ENCODE measurements around the gene MED25. TPM values are rescaled to one million over a fixed set of nuclear protein-coding genes. Genes with fewer than 3 reads are reported as not detected.

The MED25 gene
- total and polyA plus RNA-seq, 9 of the 15 experiments (the other 6 are each of a cell fraction or from before 2014, with no cell fraction given), result 4.1 to 93.9 (median 19.3) TPM

DNA sequence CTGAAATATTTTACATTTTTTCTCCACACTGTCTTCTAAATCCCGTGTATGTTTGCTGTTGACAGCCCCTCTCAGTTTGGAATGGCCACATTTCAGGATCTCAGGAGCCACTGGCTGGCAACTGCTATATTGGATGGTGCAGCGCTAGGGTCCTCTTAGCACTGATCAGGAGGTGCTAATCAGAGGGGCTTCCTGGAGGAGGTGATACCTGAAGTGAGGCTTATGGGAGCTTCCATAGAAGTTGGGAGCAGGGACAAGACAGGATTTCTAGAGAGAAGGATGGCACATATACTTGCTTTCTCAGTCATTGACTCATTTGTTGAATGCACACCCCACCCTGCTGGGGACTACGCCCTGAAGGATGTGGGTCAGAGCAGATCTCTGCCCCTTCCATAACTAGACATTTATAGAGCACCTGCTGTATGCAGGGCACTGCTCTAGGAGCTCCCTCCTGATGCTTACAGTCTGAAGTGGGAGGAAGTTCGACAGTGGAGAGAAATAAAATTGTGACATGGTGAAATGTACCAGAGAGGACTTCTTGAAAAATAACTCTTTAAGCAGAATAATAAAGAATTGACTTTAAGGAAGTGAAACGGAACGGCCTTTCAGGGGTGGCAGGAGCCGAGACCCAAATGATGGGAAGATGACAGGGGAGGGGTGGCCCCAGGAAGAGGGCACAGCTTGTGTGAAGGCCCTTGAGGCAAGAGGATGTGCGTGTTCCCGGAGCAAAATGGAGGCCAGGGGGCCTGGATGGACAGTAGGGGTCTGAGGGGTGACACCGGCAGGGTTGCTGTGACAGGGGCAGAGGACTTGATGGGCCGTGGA lies 38.1 kb upstream of the MED25 start:
- intact Hi-C loops (cut with micrococcal nuclease), result no loop called here
- CTCF ChIA-PET (ENCODE audit: low intra/inter-chr PET ratio), result no interaction called here
- Histone ChIP-seq H3K4me2 (ENCODE audit: insufficient read depth, low read length) (no peak overlapping the region), H3K9me1 (ENCODE audit: control insufficient read depth, insufficient read depth, low read length) (peaks cover 2% of the 10 kb centered on the region), H3K79me2 (ENCODE audit: control insufficient read depth, insufficient read depth, low read length) (peaks cover 47% of the 10 kb centered on the region), H3K4me3 (no peak overlapping the region), H2AFZ (ENCODE audit: low read depth, low read length) (no peak overlapping the region), H3K4me1 (replicated peaks in 1 of 2; ENCODE audit: control insufficient read depth in 2 of 2, insufficient read depth in 2 of 2, low read length in 2 of 2) (peaks cover 22 to 37% of the 10 kb centered on the region in 2 experiments), H3K9me3 (replicated peaks; ENCODE audit: control insufficient read depth, insufficient read depth, low read depth, low read length) (no peaks in the 10 kb centered on the region; the same call in 1 of the 2 replicates), H3K27ac (ENCODE audit: extremely low read depth, low read depth, low read length) (no peak overlapping the region), H4K20me1 (replicated peaks; ENCODE audit: control insufficient read depth, insufficient read depth, low read length) (peaks cover 3% of the 10 kb centered on the region; the same call in 1 of the 2 replicates), H3K27me3 (ENCODE audit: control insufficient read depth in 2 of 2, insufficient read depth in 2 of 2, low read length in 2 of 2) (no peaks in the 10 kb centered on the region), H3K36me3 (ENCODE audit: control insufficient read depth, insufficient read depth, low read length) (peaks cover 65% of the 10 kb centered on the region; the same call in 2 of the 3 replicates), H3K9ac (ENCODE audit: insufficient read depth in 1 of 2, low read depth in 2 of 2, low read length in 2 of 2) (peak overlapping the region in 1 of 2 experiments; percentile 38; a peak in 1 of 4 replicates)
- ATAC-seq, result no peak
- TF ChIP-seq, protein P1, sequence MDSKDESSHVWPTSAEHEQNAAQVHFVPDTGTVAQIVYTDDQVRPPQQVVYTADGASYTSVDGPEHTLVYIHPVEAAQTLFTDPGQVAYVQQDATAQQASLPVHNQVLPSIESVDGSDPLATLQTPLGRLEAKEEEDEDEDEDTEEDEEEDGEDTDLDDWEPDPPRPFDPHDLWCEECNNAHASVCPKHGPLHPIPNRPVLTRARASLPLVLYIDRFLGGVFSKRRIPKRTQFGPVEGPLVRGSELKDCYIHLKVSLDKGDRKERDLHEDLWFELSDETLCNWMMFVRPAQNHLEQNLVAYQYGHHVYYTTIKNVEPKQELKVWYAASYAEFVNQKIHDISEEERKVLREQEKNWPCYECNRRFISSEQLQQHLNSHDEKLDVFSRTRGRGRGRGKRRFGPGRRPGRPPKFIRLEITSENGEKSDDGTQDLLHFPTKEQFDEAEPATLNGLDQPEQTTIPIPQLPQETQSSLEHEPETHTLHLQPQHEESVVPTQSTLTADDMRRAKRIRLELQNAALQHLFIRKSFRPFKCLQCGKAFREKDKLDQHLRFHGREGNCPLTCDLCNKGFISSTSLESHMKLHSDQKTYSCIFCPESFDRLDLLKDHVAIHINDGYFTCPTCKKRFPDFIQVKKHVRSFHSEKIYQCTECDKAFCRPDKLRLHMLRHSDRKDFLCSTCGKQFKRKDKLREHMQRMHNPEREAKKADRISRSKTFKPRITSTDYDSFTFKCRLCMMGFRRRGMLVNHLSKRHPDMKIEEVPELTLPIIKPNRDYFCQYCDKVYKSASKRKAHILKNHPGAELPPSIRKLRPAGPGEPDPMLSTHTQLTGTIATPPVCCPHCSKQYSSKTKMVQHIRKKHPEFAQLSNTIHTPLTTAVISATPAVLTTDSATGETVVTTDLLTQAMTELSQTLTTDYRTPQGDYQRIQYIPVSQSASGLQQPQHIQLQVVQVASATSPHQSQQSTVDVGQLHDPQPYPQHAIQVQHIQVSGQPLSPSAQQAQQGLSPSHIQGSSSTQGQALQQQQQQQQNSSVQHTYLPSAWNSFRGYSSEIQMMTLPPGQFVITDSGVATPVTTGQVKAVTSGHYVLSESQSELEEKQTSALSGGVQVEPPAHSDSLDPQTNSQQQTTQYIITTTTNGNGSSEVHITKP (IDR thresholded peaks at IDR 0.05; ENCODE audit: partially characterized antibody), result no peak
- TF ChIP-seq ZKSCAN8 (CRISPR knock-in tag; IDR thresholded peaks at IDR 0.05), result peak; percentile 54; the same call in 1 of the 2 replicates
- TF ChIP-seq RBM25 (IDR thresholded peaks at IDR 0.05; ENCODE audit: low read depth, low read length, severe bottlenecking), result peak; percentile 27
- TF ChIP-seq RBM15 (IDR thresholded peaks at IDR 0.05; ENCODE audit: insufficient read depth, low read length), result no peak
- no peak for TF ChIP-seq SMAD1 (IDR thresholded peaks at IDR 0.05; ENCODE audit: low read depth, low read length, partially characterized antibody)
- peak; percentile 87 for TF ChIP-seq ZFP36 (IDR thresholded peaks at IDR 0.05; ENCODE audit: low read depth, low read length, partially characterized antibody)
- WGBS (ENCODE audit: insufficient coverage, low coverage, missing lambda C conversion rate), result 85% methylated on average over 11 of the region's 11 CpGs
- FAIRE-seq, result no peak
- in situ Hi-C loops (cut with MboI), result no loop called here
- BruUV-seq (replicated peaks), result no TSS peak
- POLR2A ChIA-PET, result no interaction called here
- no peak for DNase-seq (ENCODE audit: extremely low read depth in 1 of 4, low spot score in 3 of 4)

All from K562 (cell line).